ENCODE results near the gene PDIA5.

PDIA5 gene

GRCh38 chr3:123161167-123161566, 94.3 kb downstream of the PDIA5 start:
- DNase-seq (ENCODE audit: low read depth in 1 of 2, low spot score in 1 of 2): no peak

GRCh38 chr3:123163141-123163540, 96.3 kb downstream of the PDIA5 start:
- no peak for DNase-seq (ENCODE audit: low read depth in 1 of 2, low spot score in 1 of 2)

DNA sequence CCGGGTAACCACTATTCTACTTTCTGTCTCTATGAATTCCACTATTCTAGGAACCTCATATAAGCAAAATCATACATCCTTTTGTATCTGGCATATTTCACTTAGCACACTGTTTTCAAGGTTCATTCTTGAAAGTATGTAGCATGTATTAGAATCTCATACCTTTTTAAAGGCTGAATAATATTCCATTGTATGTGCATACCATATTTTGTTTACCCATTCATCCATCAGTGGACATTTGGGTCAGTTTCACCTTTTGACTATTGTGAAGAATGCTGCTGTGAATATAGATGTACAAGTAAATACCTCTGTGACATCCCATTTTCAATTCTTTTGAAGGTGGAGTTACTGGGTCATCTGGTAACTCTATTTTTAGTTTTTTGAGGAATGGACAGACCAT, 98.3 kb downstream of the PDIA5 start:
- DNase-seq (ENCODE audit: low read depth in 1 of 2, low spot score in 1 of 2): no peak

GRCh38 chr3:123167686-123168085, 100.9 kb downstream of the PDIA5 start:
- DNase-seq (ENCODE audit: low read depth in 1 of 2, low spot score in 1 of 2): no peak

DNA sequence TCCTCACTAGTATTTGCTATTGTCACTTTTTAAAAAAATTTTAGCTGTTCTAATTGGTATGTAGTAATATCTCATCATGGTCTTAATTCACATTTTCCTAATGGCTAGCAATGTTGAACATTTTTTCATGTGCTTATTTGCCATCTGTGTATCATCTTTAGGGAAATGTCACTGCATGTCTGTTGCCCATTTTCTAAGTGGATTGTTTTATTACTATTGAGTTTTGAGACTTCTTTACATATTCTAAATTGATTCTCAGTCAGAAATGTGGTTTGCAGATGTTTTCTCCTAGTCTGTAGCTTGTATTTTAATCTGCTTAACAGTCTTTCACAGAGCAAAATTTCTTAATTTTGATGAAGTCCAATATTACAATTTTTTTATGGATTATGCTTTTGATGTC, 101.3 kb downstream of the PDIA5 start:
- DNase-seq (ENCODE audit: low read depth in 1 of 2, low spot score in 1 of 2): no peak

DNA sequence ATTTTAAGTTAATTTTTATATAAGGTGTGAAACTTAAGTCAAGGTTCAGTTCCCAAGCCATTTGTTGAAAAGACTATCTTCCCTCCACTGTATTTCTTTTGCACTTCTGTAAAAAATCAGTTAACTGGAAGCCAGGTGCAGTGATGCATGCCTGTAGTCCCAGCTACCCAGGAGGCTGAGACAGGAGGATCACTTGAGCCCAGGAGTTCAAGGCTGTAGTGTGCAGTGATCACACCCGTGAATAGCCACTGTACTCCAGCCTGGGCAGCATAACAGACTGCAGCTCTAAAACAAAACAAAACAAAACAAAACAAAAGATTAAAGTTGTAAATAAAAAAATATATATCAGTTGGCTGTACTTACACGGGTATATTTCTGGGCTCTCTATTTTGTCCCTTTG, 101.8 kb downstream of the PDIA5 start:
- DNase-seq (ENCODE audit: low read depth in 1 of 2, low spot score in 1 of 2): no peak

- no peak for DNase-seq (ENCODE audit: low read depth in 1 of 2, low spot score in 1 of 2)
Measured at GRCh38 chr3:123169492-123169929, 102.7 kb downstream of the PDIA5 start.

GRCh38 chr3:123169930-123170329, 103.1 kb downstream of the PDIA5 start:
- DNase-seq (ENCODE audit: low read depth in 1 of 2, low spot score in 1 of 2): no peak

- DNase-seq (ENCODE audit: low read depth in 1 of 2, low spot score in 1 of 2): no peak
Measured at GRCh38 chr3:123180791-123181190, 114.0 kb downstream of the PDIA5 start.

- DNase-seq (ENCODE audit: low read depth in 1 of 2, low spot score in 1 of 2): no peak
Measured at GRCh38 chr3:123186695-123187094, 119.9 kb downstream of the PDIA5 start.

DNA sequence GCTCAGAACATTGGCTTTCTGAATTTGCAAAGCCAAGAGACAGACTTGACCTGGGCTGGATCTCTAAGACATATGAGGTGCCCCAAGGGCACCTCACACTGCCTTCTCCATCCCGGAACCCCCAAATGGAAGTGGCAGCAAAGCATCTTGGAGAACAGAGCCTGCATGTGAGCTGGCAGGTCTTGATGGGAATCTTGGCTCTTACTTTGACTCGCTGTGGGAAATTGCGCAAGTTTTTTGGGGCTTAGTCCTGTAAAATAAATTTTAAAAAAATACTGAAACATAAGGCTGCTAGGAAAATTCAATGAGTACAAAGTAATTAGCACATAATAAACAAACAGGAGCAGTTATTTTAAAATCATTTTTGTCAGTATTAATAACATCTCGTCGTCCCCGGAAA, 121.2 kb downstream of the PDIA5 start:
- DNase-seq (ENCODE audit: low read depth in 1 of 2, low spot score in 1 of 2): no peak

GRCh38 chr3:123193448-123194101, 126.8 kb downstream of the PDIA5 start:
- no peak for DNase-seq (ENCODE audit: low read depth in 1 of 2, low spot score in 1 of 2)

DNA sequence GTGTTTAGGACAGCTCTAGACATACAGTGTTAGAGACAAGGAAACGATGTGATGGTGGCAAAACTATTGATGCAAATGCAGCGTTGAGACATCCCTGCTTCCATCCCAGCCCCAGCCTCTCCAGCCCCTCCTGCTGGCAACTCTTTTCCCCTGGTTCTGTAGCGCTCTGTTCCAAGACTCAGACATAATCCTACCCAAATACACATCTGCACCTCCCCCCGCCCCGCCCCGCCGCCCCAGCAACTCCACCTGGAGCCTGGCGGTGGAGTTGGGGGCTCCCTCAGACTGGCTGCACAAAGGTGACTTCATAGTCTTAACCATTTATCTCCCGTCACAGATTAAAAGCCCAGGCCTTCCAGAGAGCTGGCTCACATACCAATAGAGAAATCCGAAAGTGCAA, 127.7 kb downstream of the PDIA5 start:
- no peak for DNase-seq (ENCODE audit: low read depth in 1 of 2, low spot score in 1 of 2)

GRCh38 chr3:123198372-123198771, 131.5 kb downstream of the PDIA5 start:
- no peak for DNase-seq (ENCODE audit: low read depth in 1 of 2, low spot score in 1 of 2)

GRCh38 chr3:123201223-123201556, 134.4 kb downstream of the PDIA5 start:
- DNase-seq (ENCODE audit: low read depth in 1 of 2, low spot score in 1 of 2): no peak

- DNase-seq (ENCODE audit: low read depth in 1 of 2, low spot score in 1 of 2): peak; percentile 82 to 95
Measured at GRCh38 chr3:123201557-123202427, 135.0 kb downstream of the PDIA5 start, which contains the start of gene SEC22A. Gene SEC22A (plus strand): TSS chr3:123201943. CDS start chr3:123209218, 7,275 bp downstream.

- no peak for DNase-seq (ENCODE audit: low read depth in 1 of 2, low spot score in 1 of 2)
Measured at GRCh38 chr3:123202451-123202850, 135.6 kb downstream of the PDIA5 start.
